H1 (cell line): ENCODE results near the gene PHTF2. TPM values are rescaled to one million over a fixed set of nuclear protein-coding genes. Genes with fewer than 3 reads are reported as not detected.

Source experiments
- CTCF ChIA-PET: fragments of 300-600 bp; sonication (Branson Sonifier 250); formaldehyde crosslinking; loops from one replicate; lab custom pipeline; 2021; ENCODE audit not compliant: partially characterized antibody; lab: Charles Lee
- POLR2A ChIA-PET: fragments of 300-600 bp; sonication (Branson Sonifier 250); formaldehyde crosslinking; loops from one replicate; lab custom pipeline; 2021; ENCODE audit warnings: inconsistent platforms; ENCODE audit not compliant: partially characterized antibody; lab: Charles Lee
- DNase-seq, 2 experiments: peaks; one replicate each; pipeline versions ENCODE4 v3.0.0 to v3.0.0-alpha.2; 2010 to 2022; ENCODE audit warnings: low spot score in 2 of 2, low read depth in 1 of 2, mixed read lengths in 1 of 2
- FAIRE-seq: peaks from 2 replicates; lab custom pipeline; 2011; peaks lifted over from hg19 to GRCh38; lab: Jason Lieb, UNC
- H2AFZ ChIP-seq: 2 replicates; pipeline ENCODE4 v1.8.1; 2012; ENCODE audit warnings: low read length, inconsistent platforms
- H2AK5ac ChIP-seq: 2 replicates; pipeline ENCODE4 v1.6.1; 2013; ENCODE audit warnings: low read depth, low read length
- H2BK120ac ChIP-seq: replicated peaks from 2 replicates; pipeline ENCODE3; 2013; ENCODE audit warnings: low read depth, low read length, inconsistent platforms
- H2BK12ac ChIP-seq: 2 replicates; pipeline ENCODE4 v1.6.1; 2013; ENCODE audit warnings: low read depth, low read length
- H2BK15ac ChIP-seq: 2 replicates; pipeline ENCODE4 v1.6.1; 2013; ENCODE audit warnings: low read length
- H2BK20ac ChIP-seq: 2 replicates; pipeline ENCODE4 v1.6.1; 2013; ENCODE audit warnings: low read length
- H2BK5ac ChIP-seq: 2 replicates; pipeline ENCODE4 v1.6.1; 2013; ENCODE audit warnings: low read depth, low read length
- H3K14ac ChIP-seq: 2 replicates; pipeline ENCODE4 v1.6.1; 2013; ENCODE audit warnings: inconsistent platforms; ENCODE audit not compliant: insufficient read length
- H3K18ac ChIP-seq: 2 replicates; pipeline ENCODE4 v1.6.1; 2013; ENCODE audit warnings: low read length; ENCODE audit errors: extremely low read depth
- H3K23ac ChIP-seq: 2 replicates; pipeline ENCODE4 v1.6.1; 2013; ENCODE audit warnings: inconsistent platforms; ENCODE audit not compliant: insufficient read length
- H3K23me2 ChIP-seq: 2 replicates; pipeline ENCODE4 v1.6.1; 2013; ENCODE audit warnings: low read depth, low read length
- H3K27ac ChIP-seq: 2 replicates; pipeline ENCODE4 v1.6.1; 2011; ENCODE audit warnings: low read depth, low read length, inconsistent platforms
- H3K27me3 ChIP-seq, 4 experiments: replicated peaks in 1 of 4; 1 replicate in 1 of 4; 2 replicates in 3 of 4; pipeline versions ENCODE4 v1.6.1 to v1.8.1; 2011 to 2013; ENCODE audit warnings: low read length in 3 of 4, mild to moderate bottlenecking in 3 of 4, inconsistent platforms in 2 of 4, mixed read lengths in 2 of 4, moderate library complexity in 1 of 4; ENCODE audit not compliant: control insufficient read depth in 3 of 4, insufficient read depth in 3 of 4; ENCODE audit errors: extremely low read depth in 1 of 4
- H3K36me3 ChIP-seq, 4 experiments: 2 replicates each; pipeline versions ENCODE4 v1.6.1 to v1.8.1; 2011 to 2013; ENCODE audit warnings: mild to moderate bottlenecking in 4 of 4, low read length in 3 of 4, moderate library complexity in 2 of 4, control low read depth in 1 of 4, inconsistent platforms in 1 of 4; ENCODE audit not compliant: insufficient read depth in 4 of 4, control insufficient read depth in 2 of 4
- H3K4ac ChIP-seq: replicated peaks from 2 replicates; pipeline ENCODE3; 2013; ENCODE audit warnings: low read length, low read depth, mixed read lengths, inconsistent platforms; ENCODE audit not compliant: insufficient read length
- H3K4me1 ChIP-seq, 4 experiments: replicated peaks in 1 of 4; 1 replicate in 1 of 4; 2 replicates in 3 of 4; pipeline versions ENCODE4 v1.6.1 to v1.8.1; 2011 to 2013; ENCODE audit warnings: low read length in 3 of 4, inconsistent platforms in 2 of 4, mixed read lengths in 1 of 4; ENCODE audit not compliant: insufficient read depth in 4 of 4, control insufficient read depth in 3 of 4
- H3K4me2 ChIP-seq, 2 experiments: 2 replicates each; pipeline versions ENCODE4 v1.6.1 to v1.8.1; 2011 to 2013; ENCODE audit warnings: low read depth in 2 of 2, low read length in 2 of 2, control low read depth in 1 of 2, inconsistent platforms in 1 of 2, mild to moderate bottlenecking in 1 of 2; ENCODE audit not compliant: insufficient read depth in 1 of 2
- H3K4me3 ChIP-seq, 4 experiments: fragments of 200-600, 300-600 bp in 1 of 4; sonication (generic), shearing (Covaris generic), sonication (Bioruptor Twin) in 1 of 4; 2 replicates each; pipeline versions ENCODE4 v1.5.1 to v1.8.1; 2011 to 2016; ENCODE audit warnings: low read length in 4 of 4, low read depth in 3 of 4, control low read depth in 2 of 4, inconsistent platforms in 2 of 4, mild to moderate bottlenecking in 2 of 4, mixed read lengths in 1 of 4, moderate library complexity in 1 of 4; ENCODE audit not compliant: insufficient read depth in 2 of 4; ENCODE audit errors: extremely low read depth in 1 of 4
- H3K56ac ChIP-seq: replicated peaks from 2 replicates; pipeline ENCODE3; 2013; ENCODE audit warnings: low read depth, mild to moderate bottlenecking, mixed read lengths, low read length, inconsistent platforms; ENCODE audit not compliant: insufficient read length
- H3K79me1 ChIP-seq: 2 replicates; pipeline ENCODE4 v1.6.1; 2013; ENCODE audit warnings: low read depth, low read length, control low read depth
- H3K79me2 ChIP-seq, 2 experiments: 2 replicates each; pipeline versions ENCODE4 v1.6.1 to v1.8.1; 2012 to 2013; ENCODE audit warnings: low read length in 2 of 2, mild to moderate bottlenecking in 2 of 2, inconsistent platforms in 1 of 2; ENCODE audit not compliant: insufficient read depth in 2 of 2, control insufficient read depth in 1 of 2
- H3K9ac ChIP-seq, 4 experiments: replicated peaks in 1 of 4; 1 replicate in 1 of 4; 2 replicates in 3 of 4; pipeline versions ENCODE4 v1.6.1 to v1.8.1; 2011 to 2013; ENCODE audit warnings: low read depth in 3 of 4, low read length in 3 of 4, control low read depth in 2 of 4, mild to moderate bottlenecking in 2 of 4, moderate library complexity in 2 of 4, inconsistent platforms in 1 of 4; ENCODE audit errors: extremely low read depth in 1 of 4
- H3K9me3 ChIP-seq, 2 experiments: 2 replicates each; pipeline versions ENCODE4 v1.6.1 to v1.8.1; 2012 to 2013; ENCODE audit warnings: mild to moderate bottlenecking in 2 of 2, moderate library complexity in 2 of 2, control low read depth in 1 of 2, inconsistent platforms in 1 of 2, low read depth in 1 of 2, low read length in 1 of 2, mixed read lengths in 1 of 2; ENCODE audit not compliant: insufficient read depth in 2 of 2
- H4K20me1 ChIP-seq, 2 experiments: replicated peaks in 1 of 2; 2 replicates each; pipeline versions ENCODE3 to v1.8.1; 2011 to 2013; ENCODE audit warnings: inconsistent platforms in 2 of 2, low read length in 2 of 2, mild to moderate bottlenecking in 1 of 2; ENCODE audit not compliant: insufficient read depth in 2 of 2, control insufficient read depth in 1 of 2
- H4K5ac ChIP-seq: 2 replicates; pipeline ENCODE4 v1.6.1; 2013; ENCODE audit warnings: low read length, low read depth, mixed read lengths, inconsistent platforms; ENCODE audit not compliant: insufficient read length
- H4K8ac ChIP-seq: 2 replicates; pipeline ENCODE4 v1.8.0; 2013; ENCODE audit warnings: mild to moderate bottlenecking, moderate library complexity, low read length, inconsistent platforms; ENCODE audit not compliant: insufficient read depth; ENCODE audit errors: extremely low read depth
- H4K91ac ChIP-seq: replicated peaks from 2 replicates; pipeline ENCODE3; 2013; ENCODE audit warnings: low read length, mixed read lengths, inconsistent platforms; ENCODE audit not compliant: insufficient read length
- CBX5 ChIP-seq: fragments of 300-800, 300-1000 bp; sonication (generic); IDR thresholded peaks from 2 replicates; pipeline ENCODE4 v1.7.1; 2016; ENCODE audit warnings: antibody characterized with exemption, low read length, low read depth
- SP4 ChIP-seq: IDR thresholded peaks from 2 replicates; pipeline ENCODE4 v1.6.1; 2012; ENCODE audit warnings: low read length, inconsistent platforms
- WGBS, 2 experiments: shearing (Covaris generic) in 1 of 2; methylation state at CpG; one replicate each; pipeline versions ENCODE4 v1.1.6 to v1.1.7; 2013 to 2015; ENCODE audit warnings: low lambda C conversion rate in 2 of 2, mixed read lengths in 2 of 2, inconsistent platforms in 1 of 2, low coverage in 1 of 2, missing lambda C conversion rate in 1 of 2; ENCODE audit not compliant: insufficient replicate concordance in 2 of 2, insufficient coverage in 1 of 2, insufficient read length in 1 of 2; ENCODE audit errors: extremely low coverage in 1 of 2, missing lambda C conversion rate in 1 of 2; 5-methylcytosine and 5-hydroxymethylcytosine counted together
- polyA plus RNA-seq, 7 experiments: library from polyadenylated mRNA; depleted of rRNA in 3 of 7; stranded (reverse) in 5 of 7; unstranded in 2 of 7; fragments of >200 nt in 5 of 7; fragments of 200-250 nt in 2 of 7; gene quantifications; 1 replicate in 5 of 7; 2 replicates in 1 of 7; 4 replicates in 1 of 7; pipeline versions ENCODE4 v1.2.1 to v1.2.3, GENCODE V29; 2011 to 2013; ENCODE audit warnings: missing spikeins in 2 of 7, mixed read lengths in 2 of 7
- total RNA-seq: library from RNA; stranded (reverse); fragmentation: NEBNext Ultra II Directional; extraction: Animal tissue kit (Norgen Biotek cat#: 25700); gene quantifications from 2 replicates; pipeline ENCODE4 v1.2.1, GENCODE V29; 2021

PHTF2 gene
- total and polyA plus RNA-seq, 2 of the 8 experiments (the other 6 are each of a cell fraction or from before 2014, with no cell fraction given): 9.0 to 25.4 TPM

DNA sequence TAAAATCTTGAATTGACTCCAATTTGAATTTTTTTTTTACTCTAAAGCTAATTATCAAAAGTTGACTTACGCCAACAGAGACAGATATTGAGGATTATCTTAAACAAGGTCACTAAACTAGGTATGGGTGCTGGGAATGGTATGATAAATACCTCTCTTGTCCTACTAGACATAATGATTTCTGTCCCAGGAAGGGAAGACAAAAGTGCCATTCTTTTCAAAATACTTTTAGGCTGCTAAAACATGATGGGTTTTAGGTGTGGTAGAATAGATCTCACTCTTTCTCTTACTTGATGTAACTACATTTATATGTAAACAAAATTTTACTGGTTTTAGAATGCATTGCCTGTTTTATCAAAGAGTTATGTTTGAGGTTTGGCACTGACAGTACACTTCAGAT is 15.5 kb upstream of the PHTF2 start:
- no peak overlapping the region for H3K23ac ChIP-seq
- H3K4me1 ChIP-seq: no peaks in the 10 kb centered on the region
- H4K8ac ChIP-seq: no peak overlapping the region
- H3K56ac ChIP-seq: no peak overlapping the region
- 88% methylated on average over 1 of the region's 1 CpG; no CpG with 5 or more reads in 1 of the 2 experiments for WGBS, 2 experiments
- H3K36me3 ChIP-seq: peaks cover 0 to 19% (median 4%) of the 10 kb centered on the region in 4 experiments; a peak in 3 of 8 replicates
- H2BK120ac ChIP-seq: no peak overlapping the region
- H2AFZ ChIP-seq: no peak overlapping the region
- no peaks in the 10 kb centered on the region for H4K20me1 ChIP-seq
- H2BK12ac ChIP-seq: no peak overlapping the region
- no peak overlapping the region for H3K4me3 ChIP-seq
- no peak overlapping the region for H3K14ac ChIP-seq
- no peak overlapping the region for H3K9ac ChIP-seq
- H3K79me1 ChIP-seq: no peaks in the 10 kb centered on the region
- DNase-seq (no peak), FAIRE-seq (no peak)
- no peak overlapping the region for H2BK5ac ChIP-seq
- H3K27me3 ChIP-seq: no peaks in the 10 kb centered on the region
- H3K23me2 ChIP-seq: no peaks in the 10 kb centered on the region
- H3K79me2 ChIP-seq: no peaks in the 10 kb centered on the region
- no peak overlapping the region for H4K5ac ChIP-seq
- no peak overlapping the region for H2AK5ac ChIP-seq
- no peaks in the 10 kb centered on the region for H3K9me3 ChIP-seq
- no peak overlapping the region for H3K4me2 ChIP-seq
- H2BK20ac ChIP-seq: no peak overlapping the region
- POLR2A ChIA-PET: no interaction called here
- no peak overlapping the region for H3K18ac ChIP-seq
- no peak overlapping the region for H3K27ac ChIP-seq
- no peak overlapping the region for H4K91ac ChIP-seq
- no peak overlapping the region for H3K4ac ChIP-seq
- CTCF ChIA-PET: no interaction called here
- no peak overlapping the region for H2BK15ac ChIP-seq
- TF ChIP-seq SP4 (no peak), CBX5 (no peak)
